GM19372 (cell line): Measurements from ENCODE around the gene KIAA0586.
"Not testable (repeated sequence)": the region's sequence is repeated elsewhere in the genome, so short reads cannot be mapped to it uniquely, and the experiment has no call there.

Experiments used
- ATAC-seq: cut with Tn5 transposase; IDR thresholded peaks from one replicate; pipeline ENCODE4 v1.9.1; 2021; ENCODE audit warnings: mild to moderate bottlenecking, low read depth, moderate library complexity; ENCODE audit not compliant: unreplicated experiment

KIAA0586 gene

DNA sequence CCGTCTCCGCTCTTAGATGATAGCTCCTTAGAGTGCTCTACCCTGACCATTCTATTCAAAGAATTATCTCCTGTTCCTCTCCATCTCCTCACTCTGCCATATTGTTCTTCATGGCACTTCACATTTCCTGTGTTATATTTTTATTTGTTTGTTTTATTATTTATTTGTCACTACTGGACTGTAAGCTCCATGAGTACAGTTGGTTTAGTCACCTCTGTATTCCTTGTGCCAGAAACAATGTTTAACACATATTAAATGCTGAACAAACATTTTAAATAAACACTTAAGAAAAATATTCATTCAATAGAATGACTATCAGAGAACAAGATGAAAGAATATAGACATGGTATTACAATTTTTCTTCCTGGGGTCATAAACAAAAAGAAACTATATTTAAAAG is 35.6 kb downstream of the KIAA0586 start:
- no peak for ATAC-seq

DNA sequence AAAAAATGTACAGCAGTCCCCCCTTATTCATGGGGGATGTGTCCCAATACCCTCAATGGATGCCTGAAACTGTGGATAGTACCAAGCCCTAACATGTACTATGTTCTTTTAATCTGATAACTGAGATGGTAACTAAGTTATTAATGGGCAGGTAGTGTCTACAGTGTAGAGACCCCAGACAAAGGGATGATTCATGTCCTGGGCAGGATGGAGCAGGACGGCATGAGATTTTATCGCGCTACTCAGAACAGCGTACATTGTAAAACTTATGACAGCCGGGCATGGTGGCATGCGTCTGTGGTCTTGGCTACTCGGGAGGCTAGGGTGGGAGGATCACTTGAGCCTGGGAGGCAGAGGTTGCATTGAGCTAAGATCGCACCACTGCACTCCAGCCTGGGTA is 37.1 kb downstream of the KIAA0586 start:
- no peak for ATAC-seq

DNA sequence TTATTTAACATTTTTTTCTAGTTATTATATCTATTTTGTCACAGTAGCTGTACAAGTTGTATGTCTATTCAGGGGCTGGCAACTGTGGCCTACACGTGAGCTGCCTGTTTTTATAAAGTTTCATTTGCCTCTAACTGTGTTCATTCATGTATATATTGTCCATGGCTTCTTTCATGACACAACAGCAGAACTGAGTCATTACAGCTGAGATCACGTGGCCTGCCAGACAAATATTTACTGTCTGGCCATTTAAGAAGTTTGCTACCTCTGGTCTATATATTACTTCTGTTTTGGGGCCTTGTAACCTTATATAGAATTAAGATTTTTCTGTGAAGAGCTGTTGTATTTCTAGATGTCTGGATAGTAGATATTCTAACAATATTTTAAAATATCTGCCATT is 37.9 kb downstream of the KIAA0586 start:
- ATAC-seq = no peak

DNA sequence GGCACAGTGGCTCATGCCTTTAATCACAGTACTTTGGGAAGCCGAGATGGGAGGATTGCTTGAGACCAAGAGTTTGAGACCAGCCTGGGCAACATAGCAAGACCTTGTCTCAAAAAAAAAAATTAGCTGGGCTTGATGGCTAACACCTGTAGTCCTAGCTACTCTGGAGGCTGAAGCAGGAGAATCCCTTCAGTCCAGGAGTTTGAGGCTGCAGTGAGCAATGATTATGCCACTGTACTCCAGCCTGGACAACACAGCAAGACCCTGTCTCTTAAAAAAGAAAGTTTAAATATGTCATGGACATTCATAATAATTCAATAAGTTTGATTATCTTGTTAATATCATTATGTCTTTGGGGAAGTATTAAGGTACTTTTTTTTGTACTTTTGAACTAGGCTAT is 38.9 kb downstream of the KIAA0586 start:
- ATAC-seq = no peak

DNA sequence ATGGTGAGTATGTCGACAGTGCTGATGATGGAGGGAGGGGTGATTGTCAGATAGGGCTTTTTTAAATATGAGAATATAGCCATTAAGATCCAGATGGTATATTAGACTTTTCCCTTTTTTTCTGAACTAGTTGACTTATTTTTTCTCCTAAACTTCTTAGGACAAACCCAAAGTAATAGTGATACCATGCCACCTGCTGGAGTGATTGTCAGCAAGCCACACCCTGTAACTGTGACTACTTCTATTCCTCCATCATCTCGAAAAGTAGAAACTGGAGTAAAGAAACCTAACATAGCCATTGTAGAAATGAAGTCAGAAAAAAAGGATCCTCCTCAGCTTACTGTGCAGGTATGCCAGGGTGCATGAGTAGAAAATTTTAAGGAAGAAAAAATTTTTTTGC is 40.1 kb downstream of the KIAA0586 start:
- no peak for ATAC-seq

DNA sequence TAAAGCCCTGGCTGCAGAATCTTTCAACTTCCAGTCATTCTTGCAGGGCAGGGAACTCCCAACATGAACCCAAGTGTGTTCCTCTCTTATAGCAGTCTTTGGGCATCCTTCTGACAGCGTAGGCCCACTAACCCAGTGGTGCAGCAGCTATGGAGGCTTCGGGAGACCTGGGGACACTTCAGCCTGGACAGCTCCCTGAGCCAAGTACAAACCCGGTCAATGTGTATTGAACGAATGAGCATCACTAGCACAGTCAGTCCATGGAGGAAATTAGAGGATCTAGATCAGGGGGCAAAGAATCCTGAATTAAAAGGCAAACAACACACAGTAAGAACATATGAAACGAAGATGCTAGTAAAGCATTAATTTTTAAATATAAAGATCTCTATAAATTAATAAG is 41.8 kb downstream of the KIAA0586 start:
- ATAC-seq = no peak

GRCh38 chr14:58476320-58476719 is 48.8 kb downstream of the KIAA0586 start:
- ATAC-seq = no peak

DNA sequence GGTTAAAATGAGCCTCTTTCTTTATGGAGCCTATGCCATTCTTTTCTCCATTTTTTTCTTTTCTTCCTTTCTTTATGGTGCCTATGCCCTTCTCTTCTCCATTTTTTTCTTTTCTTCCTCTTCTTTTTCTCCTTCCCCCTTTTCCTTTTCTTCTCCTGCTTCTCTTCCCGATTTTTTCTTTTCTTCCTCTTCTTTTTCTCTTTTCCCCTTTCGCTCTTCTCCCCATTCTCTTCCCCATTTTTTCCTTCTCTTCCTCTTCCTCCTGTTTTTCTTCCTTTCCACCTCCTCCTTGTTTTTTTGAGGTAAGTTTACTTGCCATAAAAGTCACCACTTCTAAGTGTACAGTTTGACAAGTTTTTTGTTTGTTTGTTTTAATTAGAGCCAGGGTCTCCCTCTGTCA is 50.1 kb downstream of the KIAA0586 start:
- ATAC-seq = no peak

GRCh38 chr14:58478329-58478728 is 50.8 kb downstream of the KIAA0586 start:
- ATAC-seq = not testable (repeated sequence)

GRCh38 chr14:58479975-58480374 is 52.5 kb downstream of the KIAA0586 start:
- no peak for ATAC-seq

DNA sequence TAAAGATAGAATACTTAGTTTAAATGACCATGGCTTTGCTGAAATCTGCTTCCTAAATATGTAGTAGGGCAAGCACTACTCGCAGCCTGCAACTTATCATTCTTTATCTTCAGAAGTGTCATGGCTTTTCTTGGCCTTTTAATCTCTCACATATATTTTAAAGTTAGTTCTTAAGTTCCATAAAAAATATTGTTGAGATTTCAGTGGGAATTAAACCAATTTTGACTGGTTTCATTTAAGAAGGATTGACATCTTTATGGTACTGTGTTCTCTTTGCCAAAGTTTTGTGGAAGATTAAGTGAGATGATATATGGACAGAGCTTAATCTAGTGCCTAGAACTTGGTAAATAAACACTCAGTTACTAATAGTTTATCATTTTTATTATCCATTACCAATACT is 56.7 kb downstream of the KIAA0586 start:
- no peak for ATAC-seq

DNA sequence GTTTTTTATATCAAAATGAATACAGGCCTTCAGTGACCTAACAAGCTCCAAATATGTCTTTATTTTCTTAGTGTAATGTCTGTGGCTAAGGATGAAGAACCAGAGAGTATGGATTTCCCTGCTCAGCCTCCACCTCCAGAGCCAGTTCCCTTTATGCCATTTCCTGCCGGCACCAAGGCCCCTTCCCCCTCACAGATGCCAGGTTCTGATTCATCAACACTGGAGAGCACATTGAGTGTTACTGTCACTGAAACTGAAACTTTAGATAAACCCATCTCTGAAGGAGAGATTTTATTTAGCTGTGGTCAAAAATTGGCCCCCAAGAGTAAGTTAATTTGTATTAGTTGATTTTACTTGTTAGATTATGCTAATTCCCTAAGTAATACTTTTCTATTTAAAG is 61.0 kb downstream of the KIAA0586 start:
- ATAC-seq = no peak

DNA sequence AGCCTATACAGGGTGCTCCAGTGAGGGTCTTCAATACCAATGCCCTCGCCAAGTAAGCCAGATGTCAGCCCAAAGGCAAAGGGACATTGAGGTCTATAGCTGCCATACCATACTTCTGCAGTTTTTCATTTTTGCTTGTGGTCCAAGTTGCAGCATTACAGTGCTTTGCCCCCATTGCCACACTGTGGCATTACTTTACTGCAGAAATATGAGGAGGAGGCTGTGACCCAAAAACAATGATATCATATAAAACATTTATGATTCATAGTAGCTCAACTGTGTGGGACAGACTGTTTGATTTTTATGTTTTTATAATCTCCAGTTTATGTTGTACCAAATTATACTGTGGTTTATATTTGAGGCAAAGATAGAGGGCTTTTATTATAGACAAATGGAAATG is 64.1 kb downstream of the KIAA0586 start:
- ATAC-seq = no peak

DNA sequence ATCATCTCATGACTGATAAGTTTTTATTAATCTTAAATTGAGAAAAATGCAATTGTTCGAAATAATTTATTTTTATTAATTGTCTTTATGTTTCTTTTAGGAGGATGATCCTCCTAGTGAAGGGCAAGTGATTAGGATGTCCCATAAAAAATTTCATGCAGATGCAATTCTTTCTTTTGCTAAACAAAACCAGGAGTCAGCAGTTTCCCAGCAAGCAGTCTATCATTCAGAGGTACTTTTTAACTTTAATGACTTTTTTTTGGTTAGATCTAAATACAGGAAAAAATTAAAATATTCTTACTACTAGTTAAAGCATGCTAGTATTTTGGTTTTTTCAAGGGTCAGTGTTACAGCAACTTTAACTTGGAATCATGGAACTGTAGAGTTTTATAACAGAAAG is 64.5 kb downstream of the KIAA0586 start:
- ATAC-seq = no peak

DNA sequence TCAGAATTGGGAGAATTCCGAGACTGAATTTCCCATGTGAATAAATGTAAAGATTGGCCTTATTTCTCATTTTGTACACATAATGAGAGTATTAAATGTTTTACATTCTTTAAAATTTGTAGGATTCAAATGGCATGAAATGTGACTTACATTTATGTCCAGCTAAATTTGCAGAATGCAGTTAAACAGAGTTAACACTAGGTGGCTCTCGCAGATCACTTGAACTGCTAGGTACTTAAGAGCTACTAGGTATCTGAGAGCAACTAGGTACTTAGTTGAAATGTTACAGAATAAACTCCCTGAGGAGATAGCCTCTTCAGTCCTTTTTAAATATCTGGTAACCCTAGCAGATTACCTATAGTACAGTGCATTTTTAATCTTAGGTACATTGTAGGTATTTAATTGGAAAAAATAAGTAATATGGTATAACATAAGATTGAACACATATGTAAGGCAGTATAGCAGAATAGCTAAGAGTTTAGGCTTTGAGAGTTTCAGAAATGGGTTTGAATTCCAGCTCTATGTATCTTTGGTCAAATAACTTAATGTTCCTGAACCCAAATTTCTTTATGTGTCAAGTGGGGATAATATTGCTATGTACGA is 73.8 kb downstream of the KIAA0586 start:
- ATAC-seq = no peak

DNA sequence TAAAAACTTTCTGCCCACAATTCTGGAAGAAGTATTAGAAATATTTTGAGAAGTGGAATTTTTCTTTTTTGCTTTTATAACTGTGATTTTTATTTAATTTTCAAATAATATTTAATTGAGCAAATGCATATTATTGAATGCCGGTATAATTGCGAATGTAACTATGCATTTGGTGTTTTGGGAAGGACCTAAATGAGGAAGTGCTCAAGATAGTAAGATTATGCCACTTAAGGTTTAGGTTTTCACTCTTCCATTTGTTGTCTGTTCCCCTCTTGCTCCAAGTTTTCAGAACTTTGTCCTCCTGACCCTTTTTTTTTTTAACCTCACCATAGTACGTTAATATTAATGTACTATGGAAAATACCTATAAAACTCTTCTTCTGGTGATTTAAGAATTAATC is 85.8 kb downstream of the KIAA0586 start:
- no peak for ATAC-seq

DNA sequence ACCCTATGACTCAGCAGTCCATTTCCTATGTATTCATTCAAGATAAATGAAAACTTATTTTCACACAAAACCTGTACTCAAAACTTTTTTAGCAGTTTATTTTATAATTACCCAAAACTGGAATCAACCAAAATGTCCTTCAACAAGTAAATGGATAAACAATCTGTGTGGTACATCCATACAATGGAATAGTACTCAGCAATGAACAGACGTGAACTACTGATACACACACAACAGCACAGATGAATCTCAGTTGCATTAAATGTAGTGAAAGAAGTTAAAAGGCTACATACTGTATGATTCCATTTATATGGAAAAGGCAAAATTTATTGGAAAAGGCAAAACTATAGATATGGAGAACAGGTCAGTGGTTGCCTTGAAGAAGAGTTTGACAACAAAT is 90.1 kb downstream of the KIAA0586 start:
- no peak for ATAC-seq

GRCh38 chr14:58525691-58526090 is 98.2 kb downstream of the KIAA0586 start:
- ATAC-seq = not testable (repeated sequence)

DNA sequence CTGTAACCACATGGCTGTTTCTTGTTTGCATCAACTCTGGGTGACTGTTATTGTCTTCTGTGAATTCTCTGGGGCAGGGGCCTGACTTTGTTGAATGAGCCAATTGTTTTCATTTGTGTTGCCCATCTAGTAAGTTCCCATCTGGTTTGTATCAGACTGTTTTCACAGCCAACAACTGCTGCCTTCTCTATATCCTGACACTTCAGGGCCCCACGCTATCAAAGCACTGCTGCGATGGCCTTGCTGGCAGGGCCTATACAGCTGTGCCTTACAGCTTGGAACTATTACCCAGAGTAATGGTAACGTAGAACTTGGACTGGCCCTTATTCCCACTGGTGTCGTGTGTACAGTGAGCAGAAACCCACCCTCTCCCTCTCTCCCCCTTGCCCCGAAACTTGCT is 105.9 kb downstream of the KIAA0586 start:
- ATAC-seq = no peak

DNA sequence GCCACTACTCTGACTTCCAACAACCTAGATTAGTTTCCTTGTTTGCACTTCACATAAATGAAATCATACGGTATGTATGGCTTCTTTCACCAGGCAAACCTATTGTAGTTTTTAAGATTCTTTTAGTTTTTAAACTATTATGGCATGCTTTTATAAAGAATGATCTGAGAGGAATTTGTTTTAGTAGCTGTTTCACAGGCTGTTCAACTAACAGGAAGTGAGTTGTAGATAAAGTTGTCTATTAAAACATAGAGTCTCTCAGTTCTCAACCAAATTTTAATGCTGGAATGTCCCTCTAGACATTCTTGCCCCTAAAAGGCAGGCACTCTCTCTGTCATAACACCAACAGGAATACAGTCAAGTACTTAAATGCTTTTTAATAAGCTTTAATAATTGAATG is 107.5 kb downstream of the KIAA0586 start:
- no peak for ATAC-seq

GRCh38 chr14:58537004-58537403 is 109.5 kb downstream of the KIAA0586 start:
- ATAC-seq = no peak

- ATAC-seq = no peak
Observed at GRCh38 chr14:58540749-58541632, 113.5 kb downstream of the KIAA0586 start.
